GM21576 (cell line): ENCODE measurements around the gene RERE.

Experiments used
- ATAC-seq: cut with Tn5 transposase; IDR thresholded peaks from one replicate; pipeline ENCODE4 v1.9.1; 2021; ENCODE audit warnings: mild to moderate bottlenecking, moderate library complexity; ENCODE audit not compliant: unreplicated experiment

Gene RERE

DNA sequence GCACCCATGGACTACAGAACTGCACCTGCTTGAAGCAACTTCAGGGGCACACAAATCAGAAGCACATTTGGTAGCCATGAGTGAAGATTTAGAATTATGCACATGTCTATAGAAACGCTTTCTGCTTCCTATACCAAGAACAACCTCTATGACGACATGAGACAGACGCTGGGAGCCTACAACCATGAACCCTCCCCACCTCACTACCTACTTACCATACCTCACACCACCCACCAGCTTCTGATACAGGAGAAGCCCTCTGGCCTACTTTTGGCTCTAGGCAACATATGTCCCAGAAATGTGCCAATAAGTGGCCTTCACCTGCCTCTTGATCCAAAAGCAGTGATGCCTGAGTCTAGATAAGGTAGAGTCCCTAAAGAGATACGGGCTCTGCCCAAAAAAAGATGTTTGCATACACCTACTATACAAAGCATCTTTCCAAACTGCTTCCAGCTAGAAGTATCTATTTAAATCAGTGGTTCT lies 441.0 kb downstream of the RERE start:
- ATAC-seq: no peak

DNA sequence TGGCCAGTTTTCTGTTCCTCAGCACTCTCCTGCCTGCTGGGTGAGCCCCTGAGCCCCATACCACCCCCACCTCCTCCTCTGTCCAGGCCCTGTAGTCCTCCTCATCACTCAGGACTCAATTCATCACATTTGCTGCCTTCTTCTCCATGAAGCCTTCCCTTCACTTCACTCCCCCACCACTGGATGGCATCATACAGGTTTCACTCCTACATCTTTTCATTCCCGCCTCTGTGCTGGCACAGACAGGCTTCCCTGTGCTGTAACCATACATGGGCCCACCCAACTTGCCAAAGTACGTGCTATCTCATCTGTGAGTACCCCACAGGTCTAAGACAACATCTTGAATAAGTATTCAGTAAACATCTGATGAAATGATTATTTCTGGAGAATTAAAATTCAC lies 442.6 kb downstream of the RERE start:
- no peak for ATAC-seq

DNA sequence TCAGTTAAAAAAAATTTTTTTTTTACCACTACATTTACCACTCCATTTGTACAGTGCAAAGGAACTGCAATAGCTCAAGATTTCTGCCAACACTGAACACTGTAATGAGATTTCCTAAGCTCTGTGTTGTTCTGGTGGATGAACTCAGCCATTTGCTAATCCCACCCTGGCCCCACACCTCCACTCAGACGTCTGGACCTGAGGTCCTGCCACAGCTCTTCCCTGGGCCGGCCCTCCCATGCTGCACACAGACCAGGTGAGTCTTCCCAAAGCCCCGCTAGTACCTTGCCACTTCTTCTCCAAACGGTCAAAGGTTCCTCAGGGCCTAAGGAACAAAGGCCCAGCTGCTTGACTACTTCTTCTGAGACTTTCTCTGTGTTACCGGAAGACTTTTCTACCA lies 443.1 kb downstream of the RERE start:
- ATAC-seq: no peak

DNA sequence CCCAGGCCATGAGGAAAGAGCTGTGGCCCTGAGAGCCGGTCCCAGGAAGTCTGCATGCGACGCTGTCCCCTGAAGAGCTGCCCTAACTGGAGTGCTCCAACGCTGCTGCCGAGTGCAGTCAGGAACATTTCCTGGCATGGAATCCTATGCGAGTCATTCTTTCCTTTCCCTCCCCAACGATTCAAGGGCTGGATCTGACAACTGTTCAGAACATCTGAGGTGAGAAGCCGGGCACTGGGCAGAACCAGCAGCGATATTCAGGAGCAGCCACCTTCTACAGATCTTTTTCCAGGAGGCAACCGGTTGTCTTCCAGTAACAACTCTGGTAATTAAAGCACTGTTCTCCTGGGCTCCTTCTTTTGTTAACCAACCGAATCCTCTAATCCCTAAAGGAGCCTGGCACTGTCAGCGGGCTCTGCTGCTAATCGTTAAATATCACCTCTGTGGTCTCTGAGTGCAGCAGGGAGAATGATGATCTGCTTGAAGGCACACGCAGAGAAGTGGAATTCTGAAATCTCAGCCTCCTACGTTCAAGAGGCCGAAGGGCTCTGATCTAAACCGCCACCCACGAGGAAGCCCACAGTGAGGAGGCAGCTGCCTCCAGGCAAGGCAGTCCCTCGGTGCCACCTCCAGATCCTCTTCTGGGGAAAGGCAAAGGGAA lies 443.7 kb downstream of the RERE start:
- ATAC-seq: no peak

DNA sequence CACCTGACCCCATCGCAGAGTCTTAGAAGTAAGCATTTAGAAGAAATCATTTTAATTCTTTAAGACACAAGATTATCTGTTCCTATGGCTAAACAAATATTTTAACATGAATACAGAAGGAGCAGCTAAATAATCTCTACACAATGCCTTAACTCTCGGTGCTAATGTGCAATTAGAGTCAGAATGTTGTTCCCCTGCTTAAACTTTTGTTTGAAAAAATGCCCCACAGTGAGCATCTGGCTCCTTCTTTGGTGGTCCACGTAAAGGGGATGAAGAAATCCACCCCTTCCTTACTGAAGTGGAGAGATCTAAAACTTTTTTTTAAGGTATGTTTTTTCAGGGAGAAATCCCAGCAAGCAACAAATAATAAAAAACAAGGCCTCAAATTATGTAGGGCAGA lies 444.3 kb downstream of the RERE start:
- ATAC-seq: no peak

DNA sequence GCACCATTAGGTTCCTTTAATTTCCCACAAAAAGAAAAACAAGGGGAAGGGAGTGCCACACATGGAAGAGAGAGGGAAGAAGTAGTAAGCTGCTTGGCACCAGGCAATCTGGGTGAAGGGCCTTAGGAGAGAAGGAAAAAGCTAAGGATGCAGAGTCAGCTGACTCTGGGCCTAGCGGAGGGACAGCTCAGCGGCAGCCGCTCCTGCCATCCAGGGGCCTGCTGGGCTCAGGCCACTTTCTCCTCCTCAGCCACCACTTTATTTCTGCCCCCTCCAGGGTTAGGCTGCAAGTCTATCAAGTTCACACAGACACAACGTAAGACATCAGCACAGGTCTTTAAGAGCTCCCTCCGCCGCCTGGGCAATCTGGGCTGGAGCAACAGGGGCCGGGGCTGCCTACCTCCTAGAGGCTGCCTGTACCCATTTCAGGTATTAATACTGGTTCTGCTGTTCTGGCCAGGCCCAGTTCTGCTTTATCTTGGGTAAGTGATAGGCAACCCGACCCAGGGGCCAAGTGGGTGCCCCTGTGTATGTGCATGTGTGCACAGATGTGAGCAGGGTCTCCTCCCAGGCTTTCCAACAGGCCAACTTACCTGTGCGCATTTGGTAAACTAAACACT lies 446.0 kb downstream of the RERE start:
- ATAC-seq: no peak

DNA sequence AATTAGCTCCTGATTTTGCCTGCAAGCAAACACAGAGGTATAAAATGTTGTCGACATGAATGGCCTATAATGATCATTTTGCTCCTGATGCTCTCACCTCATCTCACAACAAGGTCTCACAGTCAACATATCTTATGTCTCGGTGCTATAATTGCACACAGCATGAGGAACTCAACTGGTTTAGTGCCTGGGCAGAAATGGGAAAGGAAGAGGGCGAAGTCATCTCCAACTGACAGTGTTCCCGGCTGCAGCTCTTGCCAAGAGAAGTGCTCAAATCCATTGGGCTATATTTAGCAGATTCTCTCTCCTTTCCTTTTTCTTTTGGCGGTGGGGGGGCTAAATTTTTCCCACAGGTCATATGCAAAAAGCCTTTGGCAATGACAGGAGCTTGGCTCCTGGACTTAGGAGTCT lies 446.5 kb downstream of the RERE start:
- no peak for ATAC-seq

DNA sequence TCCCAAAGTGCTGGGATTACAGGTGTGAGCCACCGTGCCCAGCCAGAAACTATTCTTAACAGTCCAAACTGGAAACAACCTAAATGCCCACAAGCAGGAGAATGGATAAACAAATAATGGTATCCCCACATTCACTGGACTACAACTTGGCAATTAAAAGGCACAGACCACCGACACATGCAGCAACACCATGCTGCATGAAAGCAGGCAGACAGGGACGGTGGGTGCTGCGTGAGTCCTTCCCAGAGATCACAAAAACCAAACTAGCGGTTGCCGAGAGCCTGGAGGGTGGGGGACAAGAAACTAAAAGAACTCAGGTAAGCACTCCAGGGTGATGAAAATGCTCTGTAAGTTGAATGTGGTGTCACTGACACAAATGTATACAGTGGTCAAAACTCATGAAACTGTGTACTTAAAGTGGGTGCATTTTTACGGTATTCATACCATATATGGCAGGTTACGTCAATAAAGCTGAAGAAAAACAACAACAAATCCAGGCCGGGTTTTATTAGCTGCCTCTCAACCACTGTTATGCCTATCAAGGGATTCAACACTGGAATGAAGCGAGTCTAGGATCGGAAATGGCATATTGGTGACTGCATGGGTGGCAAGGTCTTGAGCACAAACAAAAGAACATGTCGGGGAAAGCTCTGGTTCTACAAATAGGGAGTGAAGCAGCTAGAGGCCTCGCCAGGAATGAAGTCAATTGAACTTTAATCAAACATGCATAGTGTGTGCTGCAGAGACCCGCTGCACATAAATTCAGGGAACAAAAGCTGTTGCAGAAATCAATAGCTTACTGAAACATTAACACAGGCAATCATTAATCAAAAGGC lies 447.2 kb downstream of the RERE start:
- ATAC-seq: no peak

DNA sequence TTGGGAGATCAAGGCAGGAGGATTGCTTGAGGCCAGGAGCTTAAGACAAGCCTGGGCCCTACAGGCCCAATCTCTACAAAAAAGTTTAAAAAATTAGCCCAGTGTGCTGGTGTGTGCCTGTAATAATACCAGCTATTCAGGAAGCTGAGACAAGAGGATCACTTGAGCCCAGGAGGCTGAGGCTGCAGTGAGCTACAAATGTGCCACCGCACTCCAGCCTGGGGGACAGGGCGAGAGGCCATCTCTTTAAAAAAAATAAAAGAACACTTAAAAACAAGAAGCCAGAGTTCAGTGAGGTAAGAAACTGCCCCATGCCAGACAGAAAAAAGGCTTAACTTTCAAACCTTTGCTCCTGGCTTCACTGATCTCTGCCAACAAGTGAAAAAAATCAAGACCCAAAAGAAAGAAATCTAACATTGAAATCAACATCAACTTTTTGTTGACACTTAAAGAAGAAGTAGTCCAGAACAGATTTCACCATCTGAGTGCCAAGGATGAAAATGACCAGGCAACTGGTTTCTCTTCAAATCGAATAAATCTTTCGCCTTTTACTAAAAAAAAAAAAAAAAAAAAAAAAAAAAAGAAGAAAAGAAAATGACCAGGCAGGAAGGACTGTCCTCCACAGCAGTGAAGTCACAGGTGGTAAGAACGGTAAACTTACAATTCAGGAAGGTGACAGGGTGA lies 448.3 kb downstream of the RERE start:
- ATAC-seq: no peak

DNA sequence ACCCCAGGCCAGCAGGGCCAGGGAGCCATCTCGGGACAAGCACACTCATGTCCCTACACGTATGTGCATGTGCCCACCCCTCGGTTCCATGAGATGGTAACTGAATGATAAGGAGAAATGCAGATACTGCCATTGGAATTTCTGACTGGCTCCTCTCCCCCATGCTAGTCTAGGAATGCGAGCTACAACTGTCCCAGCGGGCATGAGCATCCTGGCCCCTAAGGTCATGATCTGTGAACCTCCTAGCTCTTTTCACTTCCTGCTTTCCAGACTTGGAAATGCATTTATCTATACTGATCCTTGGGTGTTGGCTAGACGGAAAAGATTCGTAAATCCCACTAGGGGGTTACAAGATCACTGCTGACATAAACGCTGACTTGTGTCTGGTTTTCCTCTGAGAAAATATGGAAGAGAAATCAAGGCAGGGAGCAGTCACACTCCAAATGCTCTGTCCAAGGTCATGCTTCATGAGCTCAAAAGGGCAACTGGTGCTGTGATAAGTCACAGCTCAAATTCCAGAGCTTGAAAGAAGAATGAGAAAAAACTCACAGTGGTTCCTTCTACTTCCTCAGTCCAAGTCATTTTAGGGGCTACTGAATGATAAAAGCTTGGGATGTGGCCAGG lies 449.8 kb downstream of the RERE start:
- ATAC-seq: no peak

DNA sequence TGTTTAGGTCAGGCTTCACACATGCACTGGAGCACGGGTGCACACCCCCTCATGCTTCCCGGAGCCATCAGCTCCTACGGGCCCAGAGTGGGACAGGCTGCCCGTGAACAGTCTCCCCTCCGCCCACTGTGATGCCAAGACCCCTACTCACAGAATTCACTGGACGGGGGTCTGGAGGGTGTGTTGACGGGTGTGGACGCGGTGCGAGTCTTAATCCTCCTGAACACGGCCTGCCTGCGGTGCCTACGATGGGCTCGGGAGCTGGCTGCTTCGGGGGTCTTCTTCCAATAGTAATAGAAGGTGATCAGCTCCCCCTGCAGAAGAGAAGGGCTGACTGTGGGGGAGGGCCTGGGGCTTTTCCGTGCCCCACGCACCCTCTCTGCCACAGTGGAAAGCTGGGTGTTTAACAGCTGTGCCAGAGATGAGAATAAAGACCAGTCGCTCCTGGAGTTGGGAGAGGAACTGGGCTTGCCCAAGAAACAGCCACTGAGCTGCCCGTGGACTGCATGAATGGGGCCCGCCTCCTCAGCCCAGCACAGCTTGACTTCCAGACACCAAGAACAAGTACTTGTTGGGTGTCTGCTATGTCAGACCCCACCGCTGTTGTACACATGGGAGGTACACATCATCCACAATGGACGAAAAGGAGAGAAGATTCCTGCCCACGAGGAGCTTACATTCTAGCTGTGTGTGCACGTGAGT lies 451.6 kb downstream of the RERE start:
- ATAC-seq: no peak

DNA sequence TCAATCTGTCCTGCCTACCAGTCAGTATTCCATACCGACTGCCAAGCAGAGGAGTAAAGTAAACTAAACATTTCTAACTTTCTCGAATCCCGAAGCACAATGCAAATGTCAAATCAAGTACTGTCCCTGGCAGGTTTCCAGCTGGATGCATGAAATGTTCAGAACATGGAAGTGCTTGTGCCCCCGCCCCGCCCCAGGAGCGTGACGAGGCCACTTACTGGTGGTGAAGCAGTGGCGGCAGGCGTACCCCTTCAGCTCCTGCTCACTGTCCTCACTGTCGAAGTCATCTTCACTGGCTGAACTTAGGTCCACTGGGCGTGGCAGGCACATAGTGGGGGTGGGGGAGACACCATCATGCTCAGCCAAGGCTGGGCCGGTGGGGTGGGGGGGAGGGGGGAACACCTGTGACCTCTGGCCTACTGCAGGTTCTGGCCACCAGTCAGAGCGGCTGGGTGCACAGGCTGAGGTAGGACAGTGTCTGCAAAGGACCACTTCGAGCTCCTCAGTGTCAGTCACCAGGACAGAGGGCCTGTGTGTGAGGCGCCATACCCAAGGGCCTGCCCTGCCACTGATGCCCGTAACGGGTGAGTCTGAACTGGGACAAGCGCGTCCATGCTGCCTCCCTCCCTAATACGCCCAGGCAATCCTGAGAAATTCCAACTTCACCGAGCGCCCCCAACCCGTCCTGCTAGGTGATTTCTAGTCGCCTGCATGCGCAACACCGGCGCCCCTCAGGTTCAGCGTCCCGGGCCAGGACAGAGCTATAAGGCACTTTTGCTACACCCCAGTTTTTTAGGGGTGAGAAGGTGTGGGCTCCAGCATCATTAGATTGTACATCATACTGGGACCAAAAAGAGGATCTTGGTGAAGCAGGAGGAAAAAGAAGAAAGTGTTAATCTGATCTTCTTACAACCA lies 452.7 kb downstream of the RERE start:
- no peak for ATAC-seq

DNA sequence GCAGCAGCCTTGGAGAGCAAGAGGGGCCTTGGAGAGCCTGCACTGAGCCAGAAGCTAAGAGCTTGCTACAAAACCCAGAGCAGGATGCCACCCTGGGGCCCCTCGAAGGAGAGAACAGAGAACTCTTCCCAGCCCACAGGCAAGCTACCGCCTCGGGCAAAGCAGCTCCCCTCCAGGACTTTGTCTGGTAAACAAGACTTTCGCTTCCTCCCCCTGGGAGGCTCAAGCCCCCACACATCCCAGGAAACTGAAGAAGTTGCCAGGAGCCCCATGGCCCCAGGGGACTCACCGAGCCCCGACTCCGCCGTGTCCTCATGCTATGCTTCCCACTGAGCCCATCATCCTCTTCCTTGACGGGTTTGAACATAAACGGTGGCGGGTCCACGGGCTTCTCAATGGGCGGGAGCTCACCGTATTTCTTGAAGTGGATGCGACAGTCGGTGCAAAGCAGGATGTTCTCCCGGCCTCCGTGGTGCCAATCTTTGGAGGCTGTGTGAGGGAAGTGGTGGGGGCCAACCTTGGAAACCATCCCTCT lies 453.6 kb downstream of the RERE start:
- ATAC-seq: no peak

DNA sequence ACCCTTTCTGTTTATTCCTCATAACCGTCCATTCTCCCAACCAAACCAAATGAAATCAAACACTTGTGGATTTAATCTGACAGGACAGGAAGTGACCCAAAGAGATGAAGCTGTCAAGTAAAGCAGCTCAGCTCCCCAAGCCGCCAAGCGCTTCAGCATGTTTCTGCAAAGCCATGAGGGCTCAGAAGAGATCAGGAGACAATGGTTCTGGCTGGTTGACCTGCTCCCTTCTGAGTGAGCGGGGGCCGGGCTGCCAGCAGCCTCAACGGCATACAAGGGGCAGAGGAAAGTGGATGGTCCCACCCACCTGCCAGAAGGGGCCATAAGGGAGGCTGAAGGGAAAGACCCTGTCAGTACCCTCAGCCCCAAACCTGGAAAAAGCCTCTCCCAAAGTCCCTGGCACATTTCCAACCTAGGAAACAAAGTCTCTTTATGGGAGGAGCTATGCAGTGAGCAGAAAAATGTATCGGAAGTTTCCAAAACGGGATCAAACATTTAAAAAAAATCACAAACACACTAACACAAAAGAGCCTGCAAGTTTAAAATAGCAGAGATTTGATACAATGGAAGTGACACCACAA lies 454.2 kb downstream of the RERE start:
- ATAC-seq: no peak

DNA sequence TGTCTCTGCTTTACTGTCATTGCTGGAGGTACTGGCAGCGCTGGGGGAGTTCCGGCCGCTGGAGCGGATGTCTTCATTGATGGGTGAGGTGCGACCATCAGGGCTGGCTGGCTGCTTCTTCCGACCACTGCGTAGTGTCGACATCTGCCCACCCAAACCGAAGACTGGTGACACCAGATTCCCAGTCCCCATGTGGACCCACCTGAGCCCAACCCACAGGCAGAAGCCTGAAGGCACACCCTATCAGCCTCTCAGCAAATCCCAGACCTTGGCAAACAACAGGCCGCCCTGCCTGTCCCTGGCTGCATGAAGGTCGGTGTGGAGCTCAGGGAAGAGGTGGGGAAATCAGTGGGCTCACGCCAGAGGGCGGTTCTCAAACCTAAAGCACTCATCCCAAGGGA lies 454.7 kb downstream of the RERE start:
- no peak for ATAC-seq

DNA sequence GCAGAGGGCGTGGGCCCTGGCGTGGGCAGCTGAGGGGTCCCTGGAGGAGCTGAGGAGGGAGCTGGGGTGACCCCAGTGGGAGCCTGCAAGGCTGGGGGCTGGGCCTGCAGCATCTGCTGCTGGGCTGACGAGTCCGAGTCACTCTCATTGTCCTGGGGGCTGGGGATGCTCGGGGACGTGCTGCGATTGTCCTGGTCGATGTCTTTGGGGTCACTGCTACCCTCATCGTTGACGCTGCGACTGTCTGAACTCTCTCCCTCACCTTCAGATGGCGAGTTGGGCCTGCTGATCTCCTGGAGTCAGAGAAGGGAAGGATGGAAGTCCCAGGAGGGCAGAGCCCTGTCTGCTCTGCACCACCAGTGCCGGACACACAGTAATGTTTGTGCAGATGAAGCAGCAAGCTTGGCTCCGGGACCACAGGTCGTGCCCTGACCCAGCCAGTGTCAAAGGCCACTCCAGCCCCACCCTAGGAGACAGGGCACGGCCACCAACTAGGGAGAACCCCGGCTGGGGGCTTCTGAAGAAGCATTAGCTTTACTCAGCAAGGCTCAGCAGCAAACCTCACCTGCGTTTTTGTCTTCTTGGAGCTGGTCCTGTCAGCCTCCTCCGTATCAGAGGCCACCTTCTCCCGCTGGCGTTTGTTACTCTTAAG lies 456.1 kb downstream of the RERE start:
- ATAC-seq: no peak

DNA sequence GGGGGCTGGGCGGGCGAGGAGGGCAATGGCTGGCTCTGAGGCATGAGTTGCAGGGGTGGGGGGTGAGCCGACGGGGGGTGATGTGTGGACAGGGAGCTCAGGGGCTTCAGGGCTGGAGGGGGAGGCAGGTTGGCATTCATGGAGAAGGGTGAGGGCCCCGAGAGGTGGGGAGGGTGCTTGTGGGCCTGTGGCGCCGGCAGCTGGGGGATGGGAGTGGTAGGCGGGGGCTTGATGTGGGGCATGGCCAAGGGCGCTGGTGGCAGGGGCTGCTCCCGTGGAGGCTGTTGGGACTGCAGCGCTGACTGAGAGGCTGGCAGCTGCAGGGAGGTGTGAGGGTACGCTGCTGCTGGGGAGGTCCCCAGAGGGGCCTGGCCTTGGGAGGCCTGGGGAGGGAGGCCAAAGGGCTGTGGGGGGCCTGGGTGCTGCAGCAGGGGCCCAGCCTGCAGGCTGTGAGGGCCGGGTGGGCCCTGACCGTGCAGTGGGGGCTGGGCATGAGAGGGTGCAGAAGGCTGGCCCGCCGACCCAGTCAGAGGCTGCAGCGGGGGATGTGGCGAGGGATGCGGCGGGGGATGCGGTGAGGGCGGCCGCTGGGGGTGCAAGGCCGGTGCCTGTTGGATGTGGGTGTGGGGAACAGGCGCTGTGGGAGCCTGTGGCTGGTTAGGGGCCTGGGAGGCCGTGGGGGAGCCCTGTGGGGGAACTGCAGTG lies 456.8 kb downstream of the RERE start:
- no peak for ATAC-seq
